ENCODE measurements around the gene GPSM1.

GRCh38 chr9:136340356-136341041, 13.2 kb downstream of the GPSM1 start:
- TF ChIP-seq CTCF (IDR thresholded peaks at IDR 0.05): no peak
- TF ChIP-seq POLR2A (IDR thresholded peaks at IDR 0.05): no peak
